Measurements from ENCODE around the gene MR1. TPM values are rescaled to one million over a fixed set of nuclear protein-coding genes. Genes with fewer than 3 reads are reported as not detected.

The MR1 gene
- total and polyA plus RNA-seq, 9 of the 15 experiments (the other 6 are each of a cell fraction or from before 2014, with no cell fraction given): 9.7 to 21.7 (median 15.6) TPM

GRCh38 chr1:181089676-181090544 lies 56.1 kb downstream of the MR1 start (continued):
- TF ChIP-seq FOXP4 (CRISPR knock-in tag; IDR thresholded peaks at IDR 0.05; ENCODE audit: borderline replicate concordance) (peak; percentile 76; the same call in 1 of the 2 replicates), ZNF316 (IDR thresholded peaks at IDR 0.05) (no peak), SLC30A9 (CRISPR knock-in tag; IDR thresholded peaks at IDR 0.05) (no peak), ZBTB11 (CRISPR knock-in tag; IDR thresholded peaks at IDR 0.05) (peak in 1 of 3 experiments; percentile 42; a peak in 1 of 6 replicates), ZNF41 (CRISPR knock-in tag; conservative IDR thresholded peaks at IDR 0.05) (no peak), SUPT5H (IDR thresholded peaks at IDR 0.05) (0 out of 2 replicates have a peak, but pooled peaks have one; percentile 44)
